ENCODE data around the gene PCSK5. TPM values are rescaled to one million over a fixed set of nuclear protein-coding genes. Genes with fewer than 3 reads are reported as not detected.

Gene PCSK5
- total RNA-seq, 1 experiment from 2014 or later: 7.5 TPM

DNA sequence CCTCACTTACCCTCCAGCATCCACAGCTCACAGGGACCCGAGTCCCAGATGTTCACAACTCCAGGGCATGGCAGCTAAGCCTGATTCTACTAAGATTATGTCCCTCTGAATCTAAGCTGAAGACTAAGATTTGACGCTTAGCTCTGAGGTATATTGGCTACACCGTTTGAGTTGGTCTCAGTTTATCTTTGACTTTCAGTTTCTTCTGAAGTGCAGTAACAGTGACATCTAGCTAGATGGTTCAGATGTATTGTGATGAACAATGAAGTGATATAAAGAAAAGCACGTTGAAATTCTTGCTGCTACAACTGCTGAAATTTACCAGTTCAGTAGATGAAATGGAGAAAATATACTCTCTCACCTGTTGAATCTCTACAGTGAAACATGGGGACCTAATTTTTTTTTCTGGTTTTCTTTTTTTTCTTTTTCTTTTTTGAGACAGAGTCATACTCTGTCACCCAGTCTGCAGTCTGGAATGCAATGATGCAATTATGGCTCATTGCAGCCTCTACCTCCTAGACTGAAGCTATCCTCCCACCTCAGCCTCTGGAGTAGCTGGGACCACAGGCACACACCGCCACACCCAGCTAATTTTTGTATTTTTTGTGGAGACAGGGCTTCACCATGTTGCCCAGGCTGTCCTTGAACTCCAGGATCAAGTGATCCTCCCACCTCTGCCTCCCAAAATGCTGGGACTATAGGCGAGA lies 488.0 kb downstream of the PCSK5 start:
- no peaks in the 10 kb centered on the region for H3K4me1 ChIP-seq (ENCODE audit: insufficient read depth, low read length)
- H3K23ac ChIP-seq (ENCODE audit: insufficient read length, low read depth, low read length): no peak overlapping the region
- H3T11ph ChIP-seq (ENCODE audit: low read length): no peak overlapping the region
- no peak overlapping the region for H3K27ac Mint-ChIP-seq
- no peak overlapping the region for H4K91ac ChIP-seq (ENCODE audit: insufficient read length, low read depth, low read length)
- H4K5ac ChIP-seq (ENCODE audit: insufficient read length, low read depth, low read length): no peak overlapping the region
- H3K4ac ChIP-seq (ENCODE audit: low read depth, low read length): no peak overlapping the region
- no CpG with 5 or more reads among the region's 6 CpGs for WGBS (ENCODE audit: extremely low coverage, insufficient read length, low lambda C conversion rate)
- no peaks in the 10 kb centered on the region for H3K23me2 ChIP-seq (ENCODE audit: insufficient read length, low read depth, low read length, poor library complexity, severe bottlenecking)
- H3K56ac ChIP-seq (ENCODE audit: insufficient read length, low read depth, low read length): no peak overlapping the region
- H2BK12ac ChIP-seq (ENCODE audit: insufficient read length, low read depth, low read length): no peak overlapping the region
- no peak overlapping the region for H2BK120ac ChIP-seq (ENCODE audit: low read depth, low read length, poor library complexity, severe bottlenecking)
- no peak overlapping the region for H3K4me3 Mint-ChIP-seq
- DNase-seq: no peak
- H3K14ac ChIP-seq (ENCODE audit: insufficient read depth, low read length): no peak overlapping the region
- H3K27me3 ChIP-seq (ENCODE audit: insufficient read depth, low read length): no peaks in the 10 kb centered on the region
- TF ChIP-seq, protein P1, sequence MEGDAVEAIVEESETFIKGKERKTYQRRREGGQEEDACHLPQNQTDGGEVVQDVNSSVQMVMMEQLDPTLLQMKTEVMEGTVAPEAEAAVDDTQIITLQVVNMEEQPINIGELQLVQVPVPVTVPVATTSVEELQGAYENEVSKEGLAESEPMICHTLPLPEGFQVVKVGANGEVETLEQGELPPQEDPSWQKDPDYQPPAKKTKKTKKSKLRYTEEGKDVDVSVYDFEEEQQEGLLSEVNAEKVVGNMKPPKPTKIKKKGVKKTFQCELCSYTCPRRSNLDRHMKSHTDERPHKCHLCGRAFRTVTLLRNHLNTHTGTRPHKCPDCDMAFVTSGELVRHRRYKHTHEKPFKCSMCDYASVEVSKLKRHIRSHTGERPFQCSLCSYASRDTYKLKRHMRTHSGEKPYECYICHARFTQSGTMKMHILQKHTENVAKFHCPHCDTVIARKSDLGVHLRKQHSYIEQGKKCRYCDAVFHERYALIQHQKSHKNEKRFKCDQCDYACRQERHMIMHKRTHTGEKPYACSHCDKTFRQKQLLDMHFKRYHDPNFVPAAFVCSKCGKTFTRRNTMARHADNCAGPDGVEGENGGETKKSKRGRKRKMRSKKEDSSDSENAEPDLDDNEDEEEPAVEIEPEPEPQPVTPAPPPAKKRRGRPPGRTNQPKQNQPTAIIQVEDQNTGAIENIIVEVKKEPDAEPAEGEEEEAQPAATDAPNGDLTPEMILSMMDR (conservative IDR thresholded peaks at IDR 0.05): no peak
- H4K8ac ChIP-seq (replicated peaks; ENCODE audit: insufficient read length, low read depth, low read length): no peak overlapping the region
- no peak overlapping the region for H3K4me2 ChIP-seq (ENCODE audit: insufficient read depth, insufficient read length, low read length)
- H3K27ac ChIP-seq (ENCODE audit: insufficient read length, low read depth, low read length): no peak overlapping the region
- H2BK15ac ChIP-seq (ENCODE audit: low read depth, low read length): no peak overlapping the region
- no peaks in the 10 kb centered on the region; the same call in 1 of the 2 replicates for H3K27me3 Mint-ChIP-seq (ENCODE audit: low read depth)
- H3K18ac ChIP-seq (ENCODE audit: insufficient read length, low read depth, low read length): no peak overlapping the region
- no peaks in the 10 kb centered on the region for H3K9me3 Mint-ChIP-seq
- no peaks in the 10 kb centered on the region for H3K9me3 ChIP-seq (ENCODE audit: control insufficient read depth, low read depth, low read length)
- peaks cover 0 to 2% (median 0%) of the 10 kb centered on the region in 3 experiments; a peak in 2 of 7 replicates for H3K36me3 Mint-ChIP-seq (ENCODE audit: insufficient read depth in 1 of 3, low read depth in 3 of 3)
- H4K20me1 ChIP-seq (ENCODE audit: control insufficient read depth, insufficient read depth, insufficient read length): no peaks in the 10 kb centered on the region
- H2AK5ac ChIP-seq (ENCODE audit: insufficient read length, low read length): no peak overlapping the region
- no peak overlapping the region for H3K9ac ChIP-seq (ENCODE audit: extremely low read depth, insufficient read length, low read length)
- H2BK5ac ChIP-seq (ENCODE audit: insufficient read length, low read length): no peak overlapping the region
- no peak overlapping the region for H2AFZ ChIP-seq (ENCODE audit: low read length)
- H2BK20ac ChIP-seq (ENCODE audit: low read depth, low read length, poor library complexity, severe bottlenecking): no peak overlapping the region
- H3K79me2 ChIP-seq (ENCODE audit: insufficient read depth, low read length): no peaks in the 10 kb centered on the region
- no peaks in the 10 kb centered on the region for H3K79me1 ChIP-seq (ENCODE audit: insufficient read depth, low read depth, low read length, poor library complexity, severe bottlenecking)
- H3K4me1 Mint-ChIP-seq: peaks cover 11 to 18% of the 10 kb centered on the region in 2 experiments

All from H9 (cell line).